HepG2 (cell line): Measurements from ENCODE around the gene TRNP1. TPM values are rescaled to one million over a fixed set of nuclear protein-coding genes. Genes with fewer than 3 reads are reported as not detected.

ENCODE experiments used
- ATF2 ChIP-seq: sonication (generic); formaldehyde crosslinking; IDR thresholded peaks from 2 replicates; pipeline ENCODE4 v1.4.0; 2020; ENCODE audit warnings: missing genetic modification reagents
- DNMT1 ChIP-seq: sonication (generic); formaldehyde crosslinking; IDR thresholded peaks from 2 replicates; pipeline ENCODE4 v1.5.1; 2020; ENCODE audit warnings: mild to moderate bottlenecking, missing genetic modification reagents
- E2F1 ChIP-seq: sonication (generic); formaldehyde crosslinking; IDR thresholded peaks from 2 replicates; pipeline ENCODE4 v1.5.0; 2020; ENCODE audit warnings: missing genetic modification reagents
- GATA4 ChIP-seq: sonication (generic); IDR thresholded peaks from 2 replicates; pipeline ENCODE4 v1.6.1; 2016; ENCODE audit warnings: antibody characterized with exemption, low read depth, borderline replicate concordance
- IRF1 ChIP-seq: sonication (generic); formaldehyde crosslinking; IDR thresholded peaks from 2 replicates; pipeline ENCODE4 v1.4.0; 2020; ENCODE audit warnings: low read depth, mild to moderate bottlenecking, missing genetic modification reagents
- MIER2 ChIP-seq: IDR thresholded peaks from 2 replicates; pipeline ENCODE4 v1.6.1; 2016; ENCODE audit warnings: missing biosample characterization, missing genetic modification reagents
- NRL ChIP-seq: sonication (generic); formaldehyde crosslinking; IDR thresholded peaks from 2 replicates; pipeline ENCODE4 v1.5.0; 2020; ENCODE audit warnings: missing genetic modification reagents, mild to moderate bottlenecking, moderate library complexity, borderline replicate concordance
- PBX3 ChIP-seq: sonication (generic); formaldehyde crosslinking; IDR thresholded peaks from 2 replicates; pipeline ENCODE4 v1.8.1; 2023; ENCODE audit warnings: missing genetic modification reagents, inconsistent platforms, borderline replicate concordance
- PRDM4 ChIP-seq: sonication (generic); formaldehyde crosslinking; IDR thresholded peaks from 2 replicates; pipeline ENCODE4 v1.9.0; 2021; ENCODE audit warnings: missing genetic modification reagents, borderline replicate concordance
- TERF1 ChIP-seq: sonication (generic); formaldehyde crosslinking; IDR thresholded peaks from 2 replicates; pipeline ENCODE4 v1.8.0; 2022; ENCODE audit warnings: mild to moderate bottlenecking, missing genetic modification reagents, moderate library complexity
- TRIM22 ChIP-seq: fragments of 450-650 bp; IDR thresholded peaks from 2 replicates; pipeline ENCODE4 v1.6.1; 2017
- ZNF33B ChIP-seq: sonication (generic); formaldehyde crosslinking; IDR thresholded peaks from 2 replicates; pipeline ENCODE4 v1.5.1; 2020; ENCODE audit warnings: mild to moderate bottlenecking, missing genetic modification reagents
- ZNF800 ChIP-seq: sonication (generic); formaldehyde crosslinking; IDR thresholded peaks from 2 replicates; pipeline ENCODE4 v1.4.0; 2020; ENCODE audit warnings: missing genetic modification reagents
- ZSCAN5A ChIP-seq: sonication (generic); formaldehyde crosslinking; IDR thresholded peaks from 2 replicates; pipeline ENCODE4 v1.8.0; 2022; ENCODE audit warnings: mild to moderate bottlenecking, missing genetic modification reagents, borderline replicate concordance
- polyA plus RNA-seq, 8 experiments: library from polyadenylated mRNA; depleted of rRNA in 3 of 8; stranded (reverse) in 7 of 8; unstranded in 1 of 8; fragments of >200 nt; fragmentation: Illumina TruSeq in 4 of 8; extraction: Trizol in 4 of 8; gene quantifications; 2 replicates each; pipeline versions ENCODE4 v1.2.1 to v1.2.3, GENCODE V29; 2011 to 2016; ENCODE audit warnings: low read depth in 4 of 8, missing spikeins in 1 of 8, mixed read lengths in 1 of 8; ENCODE audit not compliant: insufficient read depth in 1 of 8
- total RNA-seq, 5 experiments: library from RNA; depleted of rRNA; stranded (reverse); fragments of >200 nt; fragmentation: Illumina TruSeq; extraction: Trizol; gene quantifications; 2 replicates each; pipeline ENCODE4 v1.2.3, GENCODE V29; 2016; ENCODE audit warnings: low read depth in 1 of 5

Gene TRNP1
- total and polyA plus RNA-seq, 2 of the 13 experiments (the other 11 are each of a cell fraction or from before 2014, with no cell fraction given), result 42.0 to 158 TPM

GRCh38 chr1:27003745-27004470 lies 10.4 kb downstream of the TRNP1 start (continued):
- TF ChIP-seq ZNF800 (CRISPR knock-in tag) (no peak), E2F1 (CRISPR knock-in tag) (no peak), PRDM4 (no peak), ZNF33B (no peak), GATA4 (no peak), PBX3 (no peak), MIER2 (no peak), IRF1 (no peak), ZSCAN5A (CRISPR knock-in tag) (no peak), DNMT1 (CRISPR knock-in tag) (no peak), TRIM22 (no peak), NRL (no peak), TERF1 (CRISPR knock-in tag) (no peak), ATF2 (no peak)
